Gastroesophageal sphincter (tissue), 3 donors: Measurements from ENCODE around the gene MYO18A.

ENCODE experiments used
- EP300 ChIP-seq: sonication (generic); formaldehyde crosslinking; IDR thresholded peaks from one replicate; pipeline ENCODE4 v1.6.1; 2017; ENCODE audit warnings: antibody characterized with exemption, mild to moderate bottlenecking
- POLR2A ChIP-seq, 2 donors: fragments of 450-650 bp; IDR thresholded peaks; one replicate each; pipeline ENCODE4 v1.6.1; 2017; ENCODE audit warnings: antibody characterized with exemption in 2 of 2, mild to moderate bottlenecking in 2 of 2, moderate library complexity in 1 of 2
- POLR2AphosphoS5 ChIP-seq: sonication (generic); formaldehyde crosslinking; IDR thresholded peaks from one replicate; pipeline ENCODE4 v1.6.1; 2017; ENCODE audit warnings: antibody characterized with exemption
- TF ChIP-seq, protein P1 (sequence below), 4 experiments: fragments of 200-600 bp in 2 of 4; fragments of 450-650 bp in 2 of 4; sonication (generic) in 1 of 4; IDR thresholded peaks; one replicate each; pipeline ENCODE4 v1.5.1; 2017 to 2019; ENCODE audit warnings: antibody characterized with exemption in 4 of 4, mild to moderate bottlenecking in 2 of 4, moderate library complexity in 2 of 4

DNA sequence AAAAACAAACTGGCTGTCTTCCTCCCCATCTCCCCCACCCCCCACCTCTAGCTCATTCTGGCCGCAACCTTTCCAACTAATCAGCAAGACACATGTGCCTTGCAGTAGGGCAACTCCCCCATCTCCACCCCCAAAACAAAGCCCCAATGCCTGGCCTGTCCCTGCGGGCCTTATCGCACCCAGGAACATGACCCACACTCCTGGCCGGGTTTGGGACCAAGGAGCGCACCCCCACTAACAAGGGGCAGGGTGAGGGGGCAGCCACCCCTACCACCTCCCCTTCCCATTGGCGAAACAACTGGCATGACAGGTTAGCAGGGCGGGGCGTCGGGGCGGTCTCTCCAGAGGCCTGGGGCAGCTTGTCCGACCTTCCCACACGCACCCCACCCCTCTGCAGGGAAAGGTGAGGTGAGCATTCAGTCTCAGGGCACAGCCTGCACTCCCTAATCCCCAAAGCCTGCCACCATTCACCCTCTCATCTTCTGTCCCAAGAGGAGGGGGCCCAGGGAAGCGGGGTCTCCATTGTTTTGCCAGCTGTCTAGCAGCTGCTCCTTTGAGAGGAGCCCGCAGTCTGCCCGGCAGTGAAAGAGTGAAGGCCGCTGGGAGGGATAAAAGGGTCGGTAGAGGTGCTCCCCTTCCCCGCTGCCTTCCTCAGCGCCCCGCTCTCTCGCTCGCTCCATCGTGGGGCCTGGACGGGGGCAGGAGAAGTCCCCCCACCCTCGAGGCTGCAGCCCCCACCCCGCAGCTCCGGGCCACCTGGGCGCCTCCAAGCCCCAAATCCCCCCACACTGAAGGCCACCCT lies 765 bp downstream of the MYO18A start:
- TF ChIP-seq, protein P1, sequence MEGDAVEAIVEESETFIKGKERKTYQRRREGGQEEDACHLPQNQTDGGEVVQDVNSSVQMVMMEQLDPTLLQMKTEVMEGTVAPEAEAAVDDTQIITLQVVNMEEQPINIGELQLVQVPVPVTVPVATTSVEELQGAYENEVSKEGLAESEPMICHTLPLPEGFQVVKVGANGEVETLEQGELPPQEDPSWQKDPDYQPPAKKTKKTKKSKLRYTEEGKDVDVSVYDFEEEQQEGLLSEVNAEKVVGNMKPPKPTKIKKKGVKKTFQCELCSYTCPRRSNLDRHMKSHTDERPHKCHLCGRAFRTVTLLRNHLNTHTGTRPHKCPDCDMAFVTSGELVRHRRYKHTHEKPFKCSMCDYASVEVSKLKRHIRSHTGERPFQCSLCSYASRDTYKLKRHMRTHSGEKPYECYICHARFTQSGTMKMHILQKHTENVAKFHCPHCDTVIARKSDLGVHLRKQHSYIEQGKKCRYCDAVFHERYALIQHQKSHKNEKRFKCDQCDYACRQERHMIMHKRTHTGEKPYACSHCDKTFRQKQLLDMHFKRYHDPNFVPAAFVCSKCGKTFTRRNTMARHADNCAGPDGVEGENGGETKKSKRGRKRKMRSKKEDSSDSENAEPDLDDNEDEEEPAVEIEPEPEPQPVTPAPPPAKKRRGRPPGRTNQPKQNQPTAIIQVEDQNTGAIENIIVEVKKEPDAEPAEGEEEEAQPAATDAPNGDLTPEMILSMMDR (IDR thresholded peaks at IDR 0.05): no peak
- TF ChIP-seq POLR2A (IDR thresholded peaks at IDR 0.05): no peak
- no peak for TF ChIP-seq POLR2AphosphoS5
- TF ChIP-seq EP300: no peak
